Memory B cell (primary cell): ENCODE data around the gene ACP7.
A peak's percentile ranks its signal among the peaks of the same experiment; 100 is the strongest.

ENCODE experiments used
- ATAC-seq: fragments of 150-1000 bp; cut with Tn5 transposase; 2 replicates; pipeline ENCODE4 v1.10.0; 2021; ENCODE audit warnings: low read depth, mild to moderate bottlenecking, moderate library complexity
- DNase-seq, 2 donors: peaks; one replicate each; pipeline ENCODE4 v3.0.0; 2022; ENCODE audit warnings: low spot score in 2 of 2
- H3K27ac Mint-ChIP-seq: one replicate; pipeline ENCODE4 v1.8.0; 2022; ENCODE audit warnings: mild to moderate bottlenecking, moderate library complexity, mixed read lengths
- H3K27me3 Mint-ChIP-seq: one replicate; pipeline ENCODE4 v1.8.0; 2022; ENCODE audit warnings: mixed read lengths
- H3K36me3 Mint-ChIP-seq: one replicate; pipeline ENCODE4 v1.8.0; 2022; ENCODE audit warnings: mild to moderate bottlenecking, mixed read lengths
- H3K4me1 Mint-ChIP-seq: one replicate; pipeline ENCODE4 v1.8.0; 2022; ENCODE audit warnings: mixed read lengths
- H3K4me3 Mint-ChIP-seq: one replicate; pipeline ENCODE4 v1.8.0; 2022; ENCODE audit warnings: mild to moderate bottlenecking, moderate library complexity, mixed read lengths
- H3K9me3 Mint-ChIP-seq: one replicate; pipeline ENCODE4 v1.8.0; 2022; ENCODE audit warnings: mixed read lengths

ACP7 gene

GRCh38 chr19:39125554-39126311, 41.6 kb downstream of the ACP7 start, which contains the start of gene PAK4:
Gene PAK4, plus strand, starts transcription at chr19:39125786. Its CDS starts 43,768 bp downstream, at chr19:39169554.
- no peaks in the 10 kb centered on the region for H3K36me3 Mint-ChIP-seq
- DNase-seq (peak; percentile 93), ATAC-seq (peak; percentile 96)
- H3K4me3 Mint-ChIP-seq: peak within 1 kb of the TSS; percentile 87
- peaks cover 2% of the 10 kb centered on the region for H3K27me3 Mint-ChIP-seq
- no peaks in the 10 kb centered on the region for H3K9me3 Mint-ChIP-seq
- H3K27ac Mint-ChIP-seq: peak within 1 kb of the TSS; percentile 95
- peaks cover 36% of the 10 kb centered on the region for H3K4me1 Mint-ChIP-seq

- no peaks in the 10 kb centered on the region for H3K36me3 Mint-ChIP-seq
- no peaks in the 10 kb centered on the region for H3K9me3 Mint-ChIP-seq
- DNase-seq (no peak), ATAC-seq (no peak)
- H3K4me1 Mint-ChIP-seq: peaks cover 42% of the 10 kb centered on the region
- peak overlapping the region; percentile 95 for H3K27ac Mint-ChIP-seq
- H3K4me3 Mint-ChIP-seq: peak overlapping the region; percentile 87
- no peaks in the 10 kb centered on the region for H3K27me3 Mint-ChIP-seq
Observed at GRCh38 chr19:39126312-39127187, 42.4 kb downstream of the ACP7 start.

- H3K36me3 Mint-ChIP-seq: no peaks in the 10 kb centered on the region
- ATAC-seq (no peak), DNase-seq (no peak)
- H3K9me3 Mint-ChIP-seq: no peaks in the 10 kb centered on the region
- no peaks in the 10 kb centered on the region for H3K27me3 Mint-ChIP-seq
- peak overlapping the region; percentile 95 for H3K27ac Mint-ChIP-seq
- H3K4me1 Mint-ChIP-seq: peaks cover 48% of the 10 kb centered on the region
- no peak overlapping the region for H3K4me3 Mint-ChIP-seq
Observed at GRCh38 chr19:39127812-39128515, 43.8 kb downstream of the ACP7 start.

GRCh38 chr19:39128516-39129079, 44.4 kb downstream of the ACP7 start:
- peaks cover 48% of the 10 kb centered on the region for H3K4me1 Mint-ChIP-seq
- ATAC-seq (no peak), DNase-seq (no peak)
- H3K36me3 Mint-ChIP-seq: no peaks in the 10 kb centered on the region
- peak overlapping the region; percentile 43 for H3K27ac Mint-ChIP-seq
- H3K27me3 Mint-ChIP-seq: no peaks in the 10 kb centered on the region
- no peak overlapping the region for H3K4me3 Mint-ChIP-seq
- H3K9me3 Mint-ChIP-seq: no peaks in the 10 kb centered on the region

GRCh38 chr19:39129116-39129515, 44.9 kb downstream of the ACP7 start:
- H3K4me3 Mint-ChIP-seq: no peak overlapping the region
- H3K27ac Mint-ChIP-seq: peak overlapping the region; percentile 43
- H3K36me3 Mint-ChIP-seq: no peaks in the 10 kb centered on the region
- H3K9me3 Mint-ChIP-seq: no peaks in the 10 kb centered on the region
- ATAC-seq: no peak
- H3K4me1 Mint-ChIP-seq: peaks cover 50% of the 10 kb centered on the region
- no peaks in the 10 kb centered on the region for H3K27me3 Mint-ChIP-seq
- DNase-seq: no peak

- peaks cover 46% of the 10 kb centered on the region for H3K4me1 Mint-ChIP-seq
- no peaks in the 10 kb centered on the region for H3K9me3 Mint-ChIP-seq
- ATAC-seq: peak; percentile 38
- H3K27me3 Mint-ChIP-seq: no peaks in the 10 kb centered on the region
- H3K36me3 Mint-ChIP-seq: peaks cover 2% of the 10 kb centered on the region
- DNase-seq: no peak
- no peak overlapping the region for H3K4me3 Mint-ChIP-seq
- peak overlapping the region; percentile 84 for H3K27ac Mint-ChIP-seq
Observed at GRCh38 chr19:39130337-39131254, 46.4 kb downstream of the ACP7 start.

GRCh38 chr19:39131255-39131755, 47.1 kb downstream of the ACP7 start:
- ATAC-seq (no peak), DNase-seq (no peak)
- Mint-ChIP-seq H3K27me3 (no peaks in the 10 kb centered on the region), H3K4me3 (no peak overlapping the region), H3K9me3 (no peaks in the 10 kb centered on the region), H3K4me1 (peaks cover 47% of the 10 kb centered on the region), H3K27ac (peak overlapping the region; percentile 84), H3K36me3 (peaks cover 2% of the 10 kb centered on the region)

- no peaks in the 10 kb centered on the region for H3K27me3 Mint-ChIP-seq
- peaks cover 42% of the 10 kb centered on the region for H3K4me1 Mint-ChIP-seq
- ATAC-seq: no peak
- H3K4me3 Mint-ChIP-seq: no peak overlapping the region
- H3K36me3 Mint-ChIP-seq: peaks cover 2% of the 10 kb centered on the region
- DNase-seq: no peak
- peak overlapping the region; percentile 84 for H3K27ac Mint-ChIP-seq
- H3K9me3 Mint-ChIP-seq: no peaks in the 10 kb centered on the region
Observed at GRCh38 chr19:39132344-39132969, 48.3 kb downstream of the ACP7 start.

GRCh38 chr19:39133431-39134270, 49.5 kb downstream of the ACP7 start:
- peaks cover 41% of the 10 kb centered on the region for H3K4me1 Mint-ChIP-seq
- H3K4me3 Mint-ChIP-seq: no peak overlapping the region
- H3K36me3 Mint-ChIP-seq: peaks cover 2% of the 10 kb centered on the region
- ATAC-seq (no peak), DNase-seq (no peak)
- no peaks in the 10 kb centered on the region for H3K27me3 Mint-ChIP-seq
- no peak overlapping the region for H3K27ac Mint-ChIP-seq
- no peaks in the 10 kb centered on the region for H3K9me3 Mint-ChIP-seq

- no peaks in the 10 kb centered on the region for H3K9me3 Mint-ChIP-seq
- ATAC-seq (no peak), DNase-seq (no peak)
- H3K36me3 Mint-ChIP-seq: peaks cover 2% of the 10 kb centered on the region
- no peak overlapping the region for H3K4me3 Mint-ChIP-seq
- H3K27ac Mint-ChIP-seq: no peak overlapping the region
- no peaks in the 10 kb centered on the region for H3K27me3 Mint-ChIP-seq
- H3K4me1 Mint-ChIP-seq: peaks cover 28% of the 10 kb centered on the region
Observed at GRCh38 chr19:39135701-39136100, 51.5 kb downstream of the ACP7 start.

GRCh38 chr19:39136225-39136940, 52.2 kb downstream of the ACP7 start:
- Mint-ChIP-seq H3K27me3 (no peaks in the 10 kb centered on the region), H3K4me1 (peaks cover 23% of the 10 kb centered on the region), H3K36me3 (peaks cover 2% of the 10 kb centered on the region), H3K4me3 (no peak overlapping the region), H3K27ac (peak overlapping the region; percentile 21), H3K9me3 (no peaks in the 10 kb centered on the region)
- DNase-seq: no peak
- ATAC-seq: no peak
